CD4-positive, alpha-beta T cell treated with Interleukin-15 for 4 hours (primary cell): ENCODE measurements around the gene SELENOM.
"Not testable (repeated sequence)": the region's sequence is repeated elsewhere in the genome, so short reads cannot be mapped to it uniquely, and the experiment has no call there.

Experiments used
- DNase-seq: peaks from one replicate; pipeline ENCODE4 v3.0.0-alpha.2; 2020; ENCODE audit warnings: low spot score

SELENOM gene

GRCh38 chr22:31105282-31105929, 2.0 kb downstream of the SELENOM start:
- DNase-seq, result no peak

- no peak for DNase-seq
Measured at GRCh38 chr22:31104869-31105268, 2.5 kb downstream of the SELENOM start.

GRCh38 chr22:31103899-31104694, 3.3 kb downstream of the SELENOM start:
- DNase-seq, result no peak

- DNase-seq, result no peak
Measured at GRCh38 chr22:31103111-31103510, 4.3 kb downstream of the SELENOM start.

GRCh38 chr22:31102441-31103081, 4.8 kb downstream of the SELENOM start:
- no peak for DNase-seq

- no peak for DNase-seq
Measured at GRCh38 chr22:31100762-31101525, 6.4 kb downstream of the SELENOM start.

GRCh38 chr22:31099841-31100761, 7.3 kb downstream of the SELENOM start:
- no peak for DNase-seq

- DNase-seq, result no peak
Measured at GRCh38 chr22:31099386-31099785, 8.0 kb downstream of the SELENOM start.

- no peak for DNase-seq
Measured at GRCh38 chr22:31098632-31099110, 8.7 kb downstream of the SELENOM start.

GRCh38 chr22:31097941-31098631, 9.3 kb downstream of the SELENOM start:
- no peak for DNase-seq

- not testable (repeated sequence) for DNase-seq
Measured at GRCh38 chr22:31097539-31097938, 9.8 kb downstream of the SELENOM start.

GRCh38 chr22:31096657-31097279, 10.6 kb downstream of the SELENOM start:
- no peak for DNase-seq

- DNase-seq, result no peak
Measured at GRCh38 chr22:31095637-31096249, 11.6 kb downstream of the SELENOM start.

GRCh38 chr22:31094741-31095140, 12.6 kb downstream of the SELENOM start:
- no peak for DNase-seq

GRCh38 chr22:31094021-31094551, 13.3 kb downstream of the SELENOM start:
- DNase-seq, result no peak

- no peak for DNase-seq
Measured at GRCh38 chr22:31093086-31093850, 14.1 kb downstream of the SELENOM start.

GRCh38 chr22:31092161-31092560, 15.2 kb downstream of the SELENOM start:
- DNase-seq, result no peak
